ENCODE measurements around the gene CCDC57. TPM values are rescaled to one million over a fixed set of nuclear protein-coding genes. Genes with fewer than 3 reads are reported as not detected.

CCDC57 gene
- total and polyA plus RNA-seq, 2 of the 8 experiments (the other 6 are each of a cell fraction or from before 2014, with no cell fraction given): 8.4 to 12.9 TPM

DNA sequence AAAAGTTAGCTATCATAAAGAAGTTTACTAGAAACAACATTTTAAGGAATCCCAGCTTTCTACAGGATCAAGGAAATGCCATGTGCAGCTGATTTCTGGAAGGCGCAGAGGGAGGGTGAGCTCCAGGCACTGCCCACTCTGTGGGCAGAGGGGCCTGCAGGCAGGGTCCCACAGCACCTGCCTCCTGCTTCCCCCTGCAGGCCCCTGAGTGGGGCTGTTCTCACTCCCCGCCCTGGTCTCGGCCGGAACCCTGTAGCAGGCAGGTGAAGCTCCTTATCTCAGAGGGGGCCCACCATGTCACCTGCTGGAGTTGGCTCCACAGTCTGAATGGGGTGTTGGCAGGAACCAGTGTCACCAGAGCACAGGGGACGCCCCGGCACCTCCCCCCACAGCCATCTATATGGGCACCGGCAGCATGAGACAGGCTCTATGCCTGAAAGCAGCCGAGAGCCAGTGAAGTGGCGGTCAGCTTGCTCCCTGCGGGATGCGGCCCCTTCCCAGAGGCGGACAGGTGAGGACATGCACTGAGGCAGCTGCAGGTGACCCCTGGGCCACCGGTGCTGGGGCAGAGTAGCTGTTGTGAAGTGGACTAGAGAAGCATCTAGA is 67.0 kb downstream of the CCDC57 start:
- H3K14ac ChIP-seq (ENCODE audit: insufficient read length): no peak overlapping the region
- no peaks in the 10 kb centered on the region for H3K36me3 ChIP-seq (ENCODE audit: control insufficient read depth in 2 of 4, insufficient read depth in 4 of 4, low read length in 3 of 4)
- no peak overlapping the region for H2AK5ac ChIP-seq (ENCODE audit: low read depth, low read length)
- peaks cover 21% of the 10 kb centered on the region; the same call in 1 of the 2 replicates for H3K23me2 ChIP-seq (ENCODE audit: low read depth, low read length)
- H2BK20ac ChIP-seq (ENCODE audit: low read length): no peak overlapping the region
- no peak for DNase-seq (ENCODE audit: low read depth in 1 of 2, low spot score in 2 of 2)
- POLR2A ChIA-PET (ENCODE audit: partially characterized antibody): interaction anchor here (1.0 to 1.3 kb wide), 2 partner anchors 39 to 47 kb away, joined by 3 to 5 read pairs; partner anchors contain the start of gene FASN
- no peak overlapping the region for H3K4me2 ChIP-seq (ENCODE audit: insufficient read depth in 1 of 2, low read depth in 2 of 2, low read length in 2 of 2)
- no peak overlapping the region for H3K56ac ChIP-seq (replicated peaks; ENCODE audit: insufficient read length, low read depth, low read length)
- H3K23ac ChIP-seq (ENCODE audit: insufficient read length): no peak overlapping the region
- H3K79me1 ChIP-seq (ENCODE audit: low read depth, low read length): no peaks in the 10 kb centered on the region
- no peak overlapping the region for H3K18ac ChIP-seq (ENCODE audit: extremely low read depth, low read length)
- no peak overlapping the region for H3K4ac ChIP-seq (replicated peaks; ENCODE audit: insufficient read length, low read depth, low read length)
- no peaks in the 10 kb centered on the region for H3K4me1 ChIP-seq (replicated peaks in 1 of 4; ENCODE audit: control insufficient read depth in 3 of 4, insufficient read depth in 4 of 4, low read length in 3 of 4)
- no peaks in the 10 kb centered on the region; a peak in 1 of 7 replicates for H3K27me3 ChIP-seq (replicated peaks in 1 of 4; ENCODE audit: control insufficient read depth in 3 of 4, extremely low read depth in 1 of 4, insufficient read depth in 3 of 4, low read length in 3 of 4)
- 97% methylated on average over 13 of the region's 13 CpGs; no CpG with 5 or more reads in 1 of the 2 experiments for WGBS, 2 experiments (ENCODE audit: extremely low coverage in 1 of 2, insufficient coverage in 1 of 2, insufficient read length in 1 of 2, insufficient replicate concordance in 2 of 2, low coverage in 1 of 2, low lambda C conversion rate in 2 of 2, missing lambda C conversion rate in 1 of 2)
- no peak overlapping the region for H4K91ac ChIP-seq (replicated peaks; ENCODE audit: insufficient read length, low read length)
- H4K8ac ChIP-seq (ENCODE audit: extremely low read depth, insufficient read depth, low read length): no peak overlapping the region; the same call in 1 of the 2 replicates
- peaks cover 0 to 16% of the 10 kb centered on the region in 2 experiments; a peak in 2 of 4 replicates for H3K9me3 ChIP-seq (ENCODE audit: insufficient read depth in 2 of 2, low read depth in 1 of 2, low read length in 1 of 2)
- H3K27ac ChIP-seq (ENCODE audit: low read depth, low read length): no peak overlapping the region
- H3K79me2 ChIP-seq (ENCODE audit: control insufficient read depth in 1 of 2, insufficient read depth in 2 of 2, low read length in 2 of 2): no peaks in the 10 kb centered on the region
- H3K4me3 ChIP-seq (ENCODE audit: extremely low read depth in 1 of 4, insufficient read depth in 2 of 4, low read depth in 3 of 4, low read length in 4 of 4): no peak overlapping the region
- H2AFZ ChIP-seq (ENCODE audit: low read length): no peak overlapping the region
- H4K20me1 ChIP-seq (replicated peaks in 1 of 2; ENCODE audit: control insufficient read depth in 1 of 2, insufficient read depth in 2 of 2, low read length in 2 of 2): peaks cover 0 to 10% of the 10 kb centered on the region in 2 experiments
- CTCF ChIA-PET (ENCODE audit: partially characterized antibody): interaction anchor here (1.0 to 1.4 kb wide), 4 partner anchors 8 to 115 kb away, joined by 3 to 7 read pairs (median 4); no protein-coding TSS in a partner anchor
- H2BK120ac ChIP-seq (replicated peaks; ENCODE audit: low read depth, low read length): no peak overlapping the region
- no peak overlapping the region for H2BK15ac ChIP-seq (ENCODE audit: low read length)
- no peak overlapping the region for H4K5ac ChIP-seq (ENCODE audit: insufficient read length, low read depth, low read length)
- no peak overlapping the region for H2BK12ac ChIP-seq (ENCODE audit: low read depth, low read length)
- no peak overlapping the region for H2BK5ac ChIP-seq (ENCODE audit: low read depth, low read length)
- FAIRE-seq: no peak
- H3K9ac ChIP-seq (replicated peaks in 1 of 4; ENCODE audit: extremely low read depth in 1 of 4, low read depth in 3 of 4, low read length in 3 of 4): no peak overlapping the region
- TF ChIP-seq KDM4A (IDR thresholded peaks at IDR 0.05; ENCODE audit: low read depth, low read length, severe bottlenecking) (no peak), CHD1 (IDR thresholded peaks at IDR 0.05; ENCODE audit: low read depth, low read length) (no peak), KDM5A (IDR thresholded peaks at IDR 0.05; ENCODE audit: low read length) (no peak), YY1 (IDR thresholded peaks at IDR 0.05; ENCODE audit: low read depth, low read length) (no peak), RAD21 (IDR thresholded peaks at IDR 0.05 in 1 of 2, conservative IDR thresholded peaks at IDR 0.05 in 1 of 2; ENCODE audit: low read depth in 2 of 2, low read length in 2 of 2) (no peak), HDAC6 (IDR thresholded peaks at IDR 0.05; ENCODE audit: low read depth, low read length) (no peak), BRCA1 (IDR thresholded peaks at IDR 0.05; ENCODE audit: low read depth, low read length) (no peak), NRF1 (IDR thresholded peaks at IDR 0.05; ENCODE audit: low read depth, low read length) (no peak)
- TF ChIP-seq, protein P1, sequence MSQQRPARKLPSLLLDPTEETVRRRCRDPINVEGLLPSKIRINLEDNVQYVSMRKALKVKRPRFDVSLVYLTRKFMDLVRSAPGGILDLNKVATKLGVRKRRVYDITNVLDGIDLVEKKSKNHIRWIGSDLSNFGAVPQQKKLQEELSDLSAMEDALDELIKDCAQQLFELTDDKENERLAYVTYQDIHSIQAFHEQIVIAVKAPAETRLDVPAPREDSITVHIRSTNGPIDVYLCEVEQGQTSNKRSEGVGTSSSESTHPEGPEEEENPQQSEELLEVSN (IDR thresholded peaks at IDR 0.05): no peak
- TF ChIP-seq, protein P2, sequence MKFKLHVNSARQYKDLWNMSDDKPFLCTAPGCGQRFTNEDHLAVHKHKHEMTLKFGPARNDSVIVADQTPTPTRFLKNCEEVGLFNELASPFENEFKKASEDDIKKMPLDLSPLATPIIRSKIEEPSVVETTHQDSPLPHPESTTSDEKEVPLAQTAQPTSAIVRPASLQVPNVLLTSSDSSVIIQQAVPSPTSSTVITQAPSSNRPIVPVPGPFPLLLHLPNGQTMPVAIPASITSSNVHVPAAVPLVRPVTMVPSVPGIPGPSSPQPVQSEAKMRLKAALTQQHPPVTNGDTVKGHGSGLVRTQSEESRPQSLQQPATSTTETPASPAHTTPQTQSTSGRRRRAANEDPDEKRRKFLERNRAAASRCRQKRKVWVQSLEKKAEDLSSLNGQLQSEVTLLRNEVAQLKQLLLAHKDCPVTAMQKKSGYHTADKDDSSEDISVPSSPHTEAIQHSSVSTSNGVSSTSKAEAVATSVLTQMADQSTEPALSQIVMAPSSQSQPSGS (IDR thresholded peaks at IDR 0.05; ENCODE audit: low read length): no peak
